ENCODE data around the gene CHM. TPM values are rescaled to one million over a fixed set of nuclear protein-coding genes. Genes with fewer than 3 reads are reported as not detected.
"Not testable (repeated sequence)": the region's sequence is repeated elsewhere in the genome, so short reads cannot be mapped to it uniquely, and the experiment has no call there.

CHM gene
- 12.6 and 18.9 TPM in 2 replicates for total RNA-seq (2014; rRNA removed; shearing (Covaris generic))

GRCh38 chrX:86047174-86047935 lies at the start of gene CHM:
Gene CHM, minus strand, starts transcription at chrX:86047558. Its CDS starts 26 bp downstream, at chrX:86047532.
- peak; percentile 82 for DNase-seq (ENCODE audit: low spot score)

GRCh38 chrX:86078650-86079049 lies 31.3 kb upstream of the CHM start:
- no peak for DNase-seq (ENCODE audit: low spot score)

- DNase-seq (ENCODE audit: low spot score) = no peak
Observed at GRCh38 chrX:86066998-86067397, 19.6 kb upstream of the CHM start.

GRCh38 chrX:86061407-86061806 lies 14.0 kb upstream of the CHM start:
- DNase-seq (ENCODE audit: low spot score) = no peak

- no peak for DNase-seq (ENCODE audit: low spot score)
Observed at GRCh38 chrX:86051741-86052140, 4.4 kb upstream of the CHM start.

- no peak for DNase-seq (ENCODE audit: low spot score)
Observed at GRCh38 chrX:86047936-86048280, 550 bp upstream of the CHM start.

- no peak for DNase-seq (ENCODE audit: low spot score)
Observed at GRCh38 chrX:86044216-86044615, 3.1 kb downstream of the CHM start.

- DNase-seq (ENCODE audit: low spot score) = no peak
Observed at GRCh38 chrX:86039625-86040568, 7.5 kb downstream of the CHM start.

GRCh38 chrX:86033385-86033784 lies 14.0 kb downstream of the CHM start:
- no peak for DNase-seq (ENCODE audit: low spot score)

GRCh38 chrX:86028681-86029080 lies 18.7 kb downstream of the CHM start:
- DNase-seq (ENCODE audit: low spot score) = no peak

GRCh38 chrX:86023811-86024210 lies 23.5 kb downstream of the CHM start:
- DNase-seq (ENCODE audit: low spot score) = no peak

GRCh38 chrX:86021652-86022289 lies 25.6 kb downstream of the CHM start:
- no peak for DNase-seq (ENCODE audit: low spot score)

- no peak for DNase-seq (ENCODE audit: low spot score)
Observed at GRCh38 chrX:86016139-86016538, 31.2 kb downstream of the CHM start.

GRCh38 chrX:86014959-86015358 lies 32.4 kb downstream of the CHM start:
- not testable (repeated sequence) for DNase-seq (ENCODE audit: low spot score)

- no peak for DNase-seq (ENCODE audit: low spot score)
Observed at GRCh38 chrX:86014421-86014820, 32.9 kb downstream of the CHM start.

GRCh38 chrX:86013792-86014191 lies 33.6 kb downstream of the CHM start:
- DNase-seq (ENCODE audit: low spot score) = no peak

GRCh38 chrX:86012188-86012587 lies 35.2 kb downstream of the CHM start:
- DNase-seq (ENCODE audit: low spot score) = no peak

- not testable (repeated sequence) for DNase-seq (ENCODE audit: low spot score)
Observed at GRCh38 chrX:86009803-86010202, 37.6 kb downstream of the CHM start.

- DNase-seq (ENCODE audit: low spot score) = not testable (repeated sequence)
Observed at GRCh38 chrX:86007891-86008290, 39.5 kb downstream of the CHM start.

- DNase-seq (ENCODE audit: low spot score) = peak; percentile 51
Observed at GRCh38 chrX:86002076-86002896, 45.1 kb downstream of the CHM start.

- no peak for DNase-seq (ENCODE audit: low spot score)
Observed at GRCh38 chrX:85998954-85999353, 48.4 kb downstream of the CHM start.

All from H4 (cell line).